K562 (cell line): ENCODE results near the gene CREB3L1. TPM values are rescaled to one million over a fixed set of nuclear protein-coding genes. Genes with fewer than 3 reads are reported as not detected.

Source experiments
- CAMTA2 ChIP-seq: fragments of 250-450 bp; sonication (Bioruptor Pico); conservative IDR thresholded peaks from 2 replicates; pipeline ENCODE4 v1.5.1; 2022
- CLOCK ChIP-seq: fragments of 250-450 bp; sonication (Bioruptor Pico); IDR thresholded peaks from 2 replicates; pipeline ENCODE4 v1.4.0; 2020; ENCODE audit warnings: mild to moderate bottlenecking, moderate library complexity, borderline replicate concordance
- CREB3L1 ChIP-seq: fragments of 450-650 bp; IDR thresholded peaks from 2 replicates; pipeline ENCODE4 v1.6.1; 2014; ENCODE audit warnings: low read depth, mild to moderate bottlenecking, moderate library complexity, borderline replicate concordance
- E2F1 ChIP-seq: sonication (generic); formaldehyde crosslinking; IDR thresholded peaks from 2 replicates; pipeline ENCODE4 v1.8.1; 2023; ENCODE audit warnings: mild to moderate bottlenecking, missing genetic modification reagents, moderate library complexity
- ERF ChIP-seq: fragments of 450-650 bp; formaldehyde crosslinking; IDR thresholded peaks from 2 replicates; pipeline ENCODE4 v1.4.0; 2020; ENCODE audit warnings: mild to moderate bottlenecking, mixed read lengths
- FOSL1 ChIP-seq: fragments of 200-800 bp; sonication (Bioruptor generic); conservative IDR thresholded peaks from 2 replicates; pipeline ENCODE4 v1.6.1; 2016; ENCODE audit warnings: missing genetic modification characterization, missing compliant biosample characterization
- FOXJ2 ChIP-seq: fragments of 200-800 bp; sonication (Bioruptor generic); IDR thresholded peaks from 2 replicates; pipeline ENCODE4 v1.6.1; 2016; ENCODE audit warnings: missing genetic modification characterization, missing compliant biosample characterization
- GATAD2A ChIP-seq: fragments of 450-650 bp; IDR thresholded peaks from 2 replicates; pipeline ENCODE4 v1.6.1; 2017
- GTF2A2 ChIP-seq: IDR thresholded peaks from 2 replicates; pipeline ENCODE4 v1.6.1; 2016; ENCODE audit warnings: mild to moderate bottlenecking, missing genetic modification characterization, missing compliant biosample characterization
- HCFC1 ChIP-seq: IDR thresholded peaks from 2 replicates; pipeline ENCODE4 v1.6.1; 2012; ENCODE audit warnings: low read depth, low read length, improper control_type of control experiment
- HMBOX1 ChIP-seq: sonication (generic); IDR thresholded peaks from 2 replicates; pipeline ENCODE4 v1.6.1; 2016
- HNRNPLL ChIP-seq: fragments of 200-400 bp; formaldehyde crosslinking; IDR thresholded peaks from 2 replicates; pipeline ENCODE4 v1.6.1; 2017; ENCODE audit warnings: low read length, low read depth, mild to moderate bottlenecking; ENCODE audit not compliant: poor library complexity, severe bottlenecking
- PATZ1 ChIP-seq: fragments of 250-450 bp; sonication (Bioruptor Pico); IDR thresholded peaks from 2 replicates; pipeline ENCODE4 v1.5.0; 2020; ENCODE audit warnings: mild to moderate bottlenecking, borderline replicate concordance
- RFX5 ChIP-seq: IDR thresholded peaks from 2 replicates; pipeline ENCODE4 v1.6.1; 2011; ENCODE audit warnings: low read depth, mild to moderate bottlenecking, improper control_type of control experiment, low read length
- TAF1 ChIP-seq: IDR thresholded peaks from 2 replicates; pipeline ENCODE4 v1.6.1; 2011; ENCODE audit warnings: mild to moderate bottlenecking, low read length, moderate library complexity; ENCODE audit not compliant: insufficient read depth, control insufficient read depth, severe bottlenecking; ENCODE audit errors: extremely low read depth
- ZNF217 ChIP-seq: sonication (generic); formaldehyde crosslinking; IDR thresholded peaks from 2 replicates; pipeline ENCODE4 v1.8.0; 2022; ENCODE audit warnings: mild to moderate bottlenecking, missing genetic modification reagents
- ZNF511 ChIP-seq: sonication (generic); formaldehyde crosslinking; IDR thresholded peaks from 2 replicates; pipeline ENCODE4 v1.8.0; 2022; ENCODE audit warnings: mild to moderate bottlenecking, missing genetic modification reagents
- polyA plus RNA-seq, 8 experiments: library from polyadenylated mRNA; depleted of rRNA in 4 of 8; stranded (reverse) in 5 of 8; unstranded in 3 of 8; fragments of >200 nt; fragmentation: Nextera tagmentation in 2 of 8; fragmentation: Illumina TruSeq in 1 of 8; extraction: Ambion mirVana in 2 of 8; extraction: Trizol in 1 of 8; gene quantifications; 2 replicates each; pipeline versions ENCODE4 v1.2.1 to v1.2.3, GENCODE V29; 2011 to 2014; ENCODE audit warnings: inconsistent platforms in 1 of 8, missing spikeins in 1 of 8
- total RNA-seq, 7 experiments: library from RNA; depleted of rRNA in 6 of 7; stranded (reverse); fragments of >200 nt in 6 of 7; fragmentation: Illumina TruSeq in 2 of 7; extraction: Trizol in 2 of 7; gene quantifications; 2 replicates each; pipeline versions ENCODE4 v1.2.1 to v1.2.3, GENCODE V29; 2011 to 2021; ENCODE audit warnings: low replicate concordance in 1 of 7

CREB3L1 gene
- total and polyA plus RNA-seq, 9 of the 15 experiments (the other 6 are each of a cell fraction or from before 2014, with no cell fraction given) = 1.2 to 27.6 (median 3.7) TPM

GRCh38 chr11:46369458-46370152 is 92.1 kb downstream of the CREB3L1 start (continued):
- TF ChIP-seq CREB3L1 (no peak), GTF2A2 (tag) (no peak), HNRNPLL (peak; percentile 19), FOXJ2 (tag) (no peak), HMBOX1 (peak; percentile 63; the same call in 1 of the 2 replicates), ZNF511 (no peak), FOSL1 (no peak), RFX5 (no peak), GATAD2A (no peak), E2F1 (no peak), CLOCK (no peak), PATZ1 (CRISPR knock-in tag) (no peak), TAF1 (no peak), ERF (CRISPR knock-in tag) (no peak), ZNF217 (CRISPR knock-in tag) (no peak), CAMTA2 (CRISPR knock-in tag) (no peak), HCFC1 (no peak)
